NCI-H128 (cell line): ENCODE results near the gene RSPO1.
A peak's percentile ranks its signal among the peaks of the same experiment; 100 is the strongest.
"Not testable (repeated sequence)": the region's sequence is repeated elsewhere in the genome, so short reads cannot be mapped to it uniquely, and the experiment has no call there.

Experiments
- DNase-seq: peaks from one replicate; lab custom pipeline; 2025; ENCODE audit not compliant: unreplicated experiment; lab: John Stamatoyannopoulos, UW

The RSPO1 gene, protein sequence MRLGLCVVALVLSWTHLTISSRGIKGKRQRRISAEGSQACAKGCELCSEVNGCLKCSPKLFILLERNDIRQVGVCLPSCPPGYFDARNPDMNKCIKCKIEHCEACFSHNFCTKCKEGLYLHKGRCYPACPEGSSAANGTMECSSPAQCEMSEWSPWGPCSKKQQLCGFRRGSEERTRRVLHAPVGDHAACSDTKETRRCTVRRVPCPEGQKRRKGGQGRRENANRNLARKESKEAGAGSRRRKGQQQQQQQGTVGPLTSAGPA

DNA sequence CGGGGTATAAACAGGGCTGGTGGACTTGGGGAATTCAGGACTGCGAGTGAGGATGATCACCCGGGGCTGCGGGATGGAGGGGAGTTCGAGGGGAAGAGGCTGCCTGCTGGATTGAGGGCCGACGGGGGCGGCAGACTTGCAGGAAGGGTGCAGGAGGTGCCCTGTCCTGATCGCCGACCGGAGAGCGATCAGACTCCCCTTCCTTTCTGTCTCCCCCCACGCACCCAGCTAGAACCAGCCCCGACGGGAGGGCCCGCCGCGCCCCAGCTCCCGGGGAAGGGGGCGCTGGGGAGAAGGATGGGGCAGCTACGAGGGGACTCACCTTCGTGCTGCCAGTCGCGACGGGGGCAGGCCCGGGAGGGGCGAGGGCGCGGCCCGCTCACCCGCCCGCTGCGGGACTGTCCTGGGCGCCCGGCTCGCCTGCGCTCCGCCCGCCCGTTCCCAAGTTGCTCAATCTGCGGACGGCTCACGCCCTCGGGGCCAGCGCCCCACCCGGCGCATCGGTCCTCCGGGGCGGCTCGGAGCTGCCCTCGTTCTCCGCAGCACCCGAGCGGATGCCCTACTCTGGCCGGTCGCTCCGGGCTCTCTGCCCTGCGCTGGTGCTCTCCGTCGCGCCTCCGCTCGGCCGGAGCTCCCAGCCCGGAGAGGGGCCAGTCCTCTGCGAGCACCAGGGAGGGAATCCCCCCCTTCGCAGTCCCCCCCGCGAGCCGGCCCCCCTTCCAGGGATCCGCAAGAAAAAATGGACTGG is at the start of gene RSPO1:
Gene RSPO1, minus strand, starts transcription at position 649 of the 748 bp plus-strand sequence. CDS start 5,231 bp downstream, outside the sequence.
- no peak for DNase-seq

DNA sequence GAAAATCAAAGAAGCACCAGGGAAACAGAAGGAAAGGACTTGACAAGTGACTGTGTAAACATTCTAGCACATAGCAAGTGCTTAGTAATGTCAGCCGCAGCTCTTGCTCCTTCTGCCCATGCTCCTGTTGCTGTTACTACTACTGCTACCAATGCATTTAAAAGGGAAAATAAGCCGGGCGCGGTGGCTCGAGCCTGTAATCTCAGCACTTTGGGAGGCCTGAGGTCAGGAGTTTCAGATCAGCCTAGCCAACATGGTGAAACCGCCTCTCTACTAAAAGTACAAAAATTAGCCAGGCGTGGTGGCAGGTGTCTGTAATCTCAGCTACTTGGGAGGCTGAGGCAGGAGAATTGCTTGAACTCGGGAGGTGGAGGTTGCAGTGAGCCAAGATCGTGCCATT is 49.5 kb upstream of the RSPO1 start:
- not testable (repeated sequence) for DNase-seq

DNA sequence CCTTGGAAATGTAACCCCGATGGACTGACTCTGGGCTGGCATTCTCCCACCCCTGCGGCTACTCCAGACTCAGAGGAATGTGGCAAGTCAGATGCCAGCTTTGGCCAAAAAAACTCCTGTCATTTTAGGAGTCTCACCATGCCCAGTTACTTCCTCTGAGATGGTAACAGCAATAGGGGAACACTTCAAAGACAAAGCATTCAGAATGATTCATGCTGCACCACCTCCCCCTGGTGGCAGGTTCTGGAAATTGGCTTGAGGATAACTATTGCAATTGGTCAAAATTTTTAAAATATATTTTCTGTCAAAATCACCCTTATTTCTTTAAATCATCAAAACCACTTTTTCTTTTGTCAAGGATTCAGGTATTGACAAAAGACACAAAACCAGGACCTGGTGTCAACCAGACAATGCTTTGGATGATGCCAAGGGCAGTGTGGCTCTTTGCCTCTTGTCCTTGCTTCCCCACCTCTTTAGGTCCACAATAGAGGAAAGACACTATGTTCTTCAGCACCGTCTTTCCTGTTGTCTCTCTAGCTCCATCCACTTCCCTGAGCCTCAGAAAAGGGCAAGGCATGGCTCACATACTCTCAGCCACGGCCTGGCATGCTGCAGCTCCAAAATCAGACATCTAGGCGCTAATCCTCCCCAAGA is 47.8 kb upstream of the RSPO1 start:
- peak; percentile 34 for DNase-seq

DNA sequence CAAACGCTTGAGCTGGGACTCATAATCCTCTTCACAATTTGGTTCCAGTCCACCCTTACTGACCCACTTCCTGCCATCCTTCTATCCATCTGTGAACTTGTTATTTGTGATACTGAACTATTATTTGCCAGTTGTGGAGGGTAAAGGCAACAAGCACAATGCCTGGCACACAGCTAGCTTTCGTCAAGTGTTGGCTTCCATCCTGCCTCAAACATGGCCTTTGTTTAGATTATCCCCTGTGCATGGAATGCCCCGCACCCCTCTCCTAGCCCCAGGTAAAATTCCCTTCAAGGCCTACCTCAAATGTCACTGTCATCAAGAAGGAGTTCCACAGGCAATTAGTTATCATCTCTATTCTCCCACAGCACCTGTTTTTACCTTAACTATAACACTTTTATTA is 46.2 kb upstream of the RSPO1 start:
- DNase-seq, result no peak

DNA sequence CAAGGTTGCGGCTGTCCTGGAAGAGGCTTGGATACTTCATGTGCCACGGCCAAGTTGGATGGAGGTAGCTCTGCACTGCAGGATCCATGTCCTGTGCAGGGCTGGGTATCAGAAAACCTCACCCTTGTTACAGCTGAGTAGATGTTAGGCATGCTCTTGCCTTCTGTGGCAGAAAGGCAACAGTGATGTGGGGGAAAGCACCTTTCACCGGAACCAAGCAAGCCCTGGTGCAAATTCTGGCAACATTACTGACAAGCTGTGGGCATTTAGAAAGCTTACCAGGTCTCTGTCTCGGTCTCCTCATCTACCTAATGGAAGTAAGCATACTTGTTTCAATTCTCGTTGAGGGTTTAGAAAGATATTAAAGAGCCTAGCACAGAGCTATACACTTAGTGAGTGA is 43.1 kb upstream of the RSPO1 start:
- DNase-seq, result no peak

DNA sequence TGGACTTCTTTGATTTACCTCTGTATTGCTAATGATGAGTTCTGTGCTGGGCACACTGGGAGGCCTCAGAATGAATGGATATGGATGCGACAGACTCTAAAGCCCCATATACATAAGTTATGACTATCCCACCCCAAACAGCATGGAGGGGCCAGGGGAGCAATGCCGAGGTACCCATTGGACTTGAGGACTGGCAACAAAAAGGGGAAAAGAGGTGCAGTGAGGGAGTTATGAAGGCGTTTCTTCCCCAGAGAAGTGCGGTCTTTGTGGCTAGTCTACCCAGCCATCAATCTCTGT is 42.4 kb upstream of the RSPO1 start:
- no peak for DNase-seq

DNA sequence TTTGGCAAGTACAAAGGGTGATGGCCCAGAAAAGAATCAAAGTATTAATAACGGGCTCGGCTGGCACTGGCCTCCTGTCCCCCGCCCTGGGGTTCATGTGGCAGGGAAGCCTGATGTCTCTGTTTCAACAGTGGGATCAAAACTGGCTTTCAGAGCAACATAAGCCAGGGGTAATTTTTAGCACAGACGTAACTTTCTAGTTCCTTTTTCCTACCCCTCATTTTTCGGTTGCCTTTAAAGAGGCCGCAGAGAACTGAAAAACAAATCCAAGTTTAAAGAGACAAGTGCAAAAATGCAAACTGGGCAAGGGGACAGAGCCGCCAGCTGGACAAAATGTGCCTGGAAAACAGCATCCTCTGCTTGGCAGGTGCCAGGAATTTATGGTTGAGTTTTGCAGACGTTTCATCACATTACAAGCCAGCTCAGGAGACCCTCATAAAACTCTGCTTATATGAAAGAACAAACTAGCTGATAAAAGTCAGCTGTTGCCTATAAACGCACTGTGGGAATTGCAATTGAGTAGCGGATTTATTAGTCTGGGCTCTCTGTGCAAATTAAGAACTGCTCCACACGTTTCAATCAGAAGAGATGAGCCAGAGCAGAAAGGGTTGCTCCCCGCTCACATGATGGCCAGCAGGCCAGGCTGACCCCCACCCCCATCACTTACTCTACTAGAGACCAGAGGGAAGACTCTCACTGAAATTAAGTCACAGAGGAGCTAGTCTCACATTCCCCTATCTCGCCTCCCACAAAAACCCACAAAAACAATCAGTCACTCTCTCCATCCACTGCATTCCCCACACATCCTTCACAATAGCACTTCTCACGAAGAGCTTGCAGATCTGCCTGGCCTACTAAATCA is 41.8 kb upstream of the RSPO1 start:
- no peak for DNase-seq

DNA sequence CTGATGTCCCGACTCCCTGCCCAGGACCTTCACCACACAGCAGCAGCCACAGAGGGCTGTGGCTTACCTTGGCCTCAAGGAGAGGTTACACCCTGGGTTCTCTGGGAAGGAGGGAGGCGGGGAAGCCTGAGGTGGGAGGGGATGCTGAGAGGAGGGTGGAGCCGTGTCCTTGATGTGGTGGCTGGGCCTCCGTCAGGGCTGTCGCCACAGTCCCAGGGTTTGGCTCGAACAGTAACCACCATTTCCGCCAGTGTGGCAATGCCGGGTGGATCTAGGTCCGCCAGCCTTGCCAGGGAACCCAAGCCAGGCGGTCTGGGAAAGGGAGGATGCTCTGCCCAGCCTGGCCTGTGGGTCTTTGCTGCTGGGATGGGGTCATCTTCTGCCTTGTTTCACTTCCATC is 39.2 kb upstream of the RSPO1 start:
- DNase-seq, result no peak

DNA sequence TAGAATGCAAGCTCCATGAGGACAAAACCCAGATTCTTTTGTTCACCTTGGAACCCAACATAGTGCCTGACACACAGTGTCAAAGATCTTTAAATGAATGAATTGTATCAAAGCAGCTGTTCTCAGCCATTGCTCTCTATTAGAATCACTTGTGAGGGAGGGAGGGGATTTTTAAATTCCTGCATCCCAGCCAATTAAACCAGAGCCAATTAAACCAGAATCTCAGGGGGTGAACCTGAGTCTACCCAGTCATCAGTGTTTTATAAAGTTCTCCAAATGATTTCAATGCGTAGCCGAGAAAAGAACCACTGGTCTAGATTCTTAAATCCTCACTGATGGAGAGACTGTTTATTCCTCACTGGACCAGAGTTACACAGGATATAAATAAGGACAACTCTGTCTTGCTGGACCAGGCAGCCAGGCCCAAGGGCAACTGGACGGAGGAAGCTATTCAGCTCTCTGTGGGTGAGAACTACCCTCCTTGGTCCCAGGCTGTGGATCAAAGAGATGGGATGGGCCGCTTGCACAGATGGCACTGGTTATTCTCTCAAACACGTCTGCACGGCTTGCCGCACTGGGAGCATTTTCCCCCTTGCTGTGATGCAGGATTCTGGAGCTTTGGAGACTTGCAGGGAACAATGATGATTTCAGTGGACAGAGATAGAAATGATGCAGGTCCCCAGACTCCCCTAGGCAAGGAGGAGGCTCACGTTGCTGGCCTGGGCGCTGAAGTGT is 37.6 kb upstream of the RSPO1 start:
- DNase-seq, result no peak

DNA sequence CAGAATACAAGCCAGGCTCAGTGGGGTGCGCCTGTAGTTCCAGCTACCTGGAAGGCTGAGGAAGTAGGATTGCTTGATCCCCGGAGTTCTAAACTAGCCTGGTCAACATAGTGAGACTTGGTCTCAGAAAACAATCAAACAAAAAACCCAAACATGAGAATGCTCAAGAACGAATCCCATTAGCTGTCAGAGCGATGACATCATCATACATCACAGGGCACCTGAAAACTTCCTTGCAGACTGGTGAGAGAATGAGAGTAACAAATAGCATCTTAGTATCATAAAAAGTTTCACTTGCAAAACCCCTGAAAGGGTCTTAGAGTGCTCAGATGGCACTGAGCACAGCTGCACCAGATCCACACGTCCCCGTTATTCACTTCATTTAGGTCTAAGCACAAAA is 36.6 kb upstream of the RSPO1 start:
- DNase-seq, result no peak

DNA sequence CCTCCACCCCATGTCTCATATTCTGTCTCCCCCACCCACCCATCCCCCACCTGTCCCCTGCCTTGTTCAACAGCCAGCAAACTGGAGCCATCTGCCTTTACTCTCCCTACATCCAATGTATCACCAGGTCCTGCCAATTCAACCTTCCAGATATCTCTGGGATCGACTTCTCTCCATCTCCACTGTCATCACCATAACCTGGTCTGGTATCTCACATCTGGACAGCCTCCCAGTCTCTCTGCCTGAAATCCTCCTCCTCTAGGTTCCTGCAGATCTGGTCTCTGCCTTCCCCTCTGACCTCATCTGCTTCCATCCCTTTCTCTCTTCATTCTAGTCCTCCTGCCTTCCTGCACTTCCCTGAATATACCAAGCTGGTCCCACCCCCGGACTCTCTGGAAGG is 35.4 kb upstream of the RSPO1 start:
- DNase-seq, result no peak

DNA sequence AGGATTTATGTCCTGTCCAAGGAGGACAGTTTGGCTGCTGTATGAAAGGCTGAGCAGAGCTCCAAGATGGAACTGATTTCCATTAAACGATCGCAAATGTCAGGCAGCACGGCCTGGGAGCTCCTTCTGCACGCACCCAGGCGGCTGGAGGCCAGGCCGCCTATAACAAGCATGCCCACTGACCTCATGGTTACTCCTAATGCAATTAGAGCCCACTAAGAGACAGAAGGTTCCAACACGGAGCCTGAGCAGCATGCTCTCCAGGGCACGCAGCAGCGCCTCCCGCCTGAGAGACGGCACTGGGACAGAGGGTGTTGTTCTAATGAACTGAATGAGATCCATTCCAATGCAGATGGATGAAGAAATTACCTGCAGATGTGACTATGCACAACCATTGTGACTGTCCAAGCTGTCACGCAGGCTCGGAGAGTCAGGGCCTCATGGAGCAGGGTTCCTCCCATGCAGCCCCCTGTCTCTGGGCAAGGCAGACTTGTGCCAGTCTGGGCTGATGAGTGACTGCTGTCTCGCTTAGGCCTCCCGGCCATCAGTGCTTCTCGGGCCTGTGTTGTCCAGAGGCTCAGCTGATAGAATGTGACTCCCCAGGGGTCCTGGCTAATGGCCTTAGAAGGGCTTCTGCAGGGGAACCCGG is 32.5 kb upstream of the RSPO1 start:
- DNase-seq, result no peak

DNA sequence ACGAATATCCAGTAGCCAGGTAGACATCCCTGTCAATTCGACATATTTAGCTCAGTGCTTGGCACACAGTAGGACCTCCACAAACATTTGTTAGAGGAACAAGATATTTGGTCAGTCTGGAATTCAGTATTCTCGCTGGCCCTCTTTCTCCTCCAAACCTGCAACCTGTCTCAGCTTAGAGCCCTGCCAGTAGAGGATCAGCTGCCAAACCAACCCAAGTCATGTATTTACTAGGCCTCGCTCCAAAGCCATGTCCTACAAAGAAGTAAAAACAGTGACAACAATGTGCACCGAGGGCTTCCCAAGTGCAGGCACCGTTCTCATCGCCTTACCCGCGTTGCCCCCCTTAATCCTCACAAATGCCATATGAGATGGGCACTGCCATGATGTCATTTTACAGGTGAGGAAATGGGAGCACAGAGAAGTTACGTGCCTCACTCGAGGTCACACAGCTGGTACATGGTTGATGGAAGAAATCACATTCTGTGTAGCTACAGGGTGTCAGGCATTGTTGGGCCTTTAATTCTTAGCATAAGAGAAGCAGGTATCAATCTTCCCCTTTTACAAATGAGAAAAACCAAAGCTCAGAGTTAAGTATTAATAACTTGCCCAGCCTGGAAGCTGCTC is 31.7 kb upstream of the RSPO1 start:
- DNase-seq, result no peak

DNA sequence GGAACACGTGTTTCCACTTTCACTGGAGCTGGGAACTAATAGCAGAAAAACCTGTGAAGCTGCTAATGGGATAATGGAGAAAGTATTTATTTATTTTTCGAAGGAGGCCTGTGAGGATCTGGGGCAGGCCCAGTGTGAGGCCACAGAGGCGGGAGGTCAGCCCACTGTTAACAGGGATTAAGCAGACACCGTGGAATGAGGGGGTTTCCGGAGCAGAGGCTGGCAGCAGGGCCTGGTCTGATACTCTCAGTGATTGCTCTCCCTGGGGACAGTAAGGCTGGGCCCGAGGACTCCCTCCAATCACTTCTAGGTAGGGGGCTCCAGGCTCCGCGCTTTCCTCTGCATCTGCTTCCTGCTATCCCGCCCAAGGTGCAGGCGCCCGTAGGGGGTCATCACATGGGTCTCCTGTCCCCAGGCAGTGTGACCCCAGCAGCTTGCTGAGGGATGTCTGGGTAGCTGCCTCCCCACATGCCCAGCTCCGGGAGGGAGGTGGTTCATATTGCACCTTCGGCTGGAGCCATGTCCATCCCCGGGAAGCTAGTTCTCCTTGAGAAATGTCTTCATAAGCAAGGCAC is 28.8 kb upstream of the RSPO1 start:
- DNase-seq, result no peak

DNA sequence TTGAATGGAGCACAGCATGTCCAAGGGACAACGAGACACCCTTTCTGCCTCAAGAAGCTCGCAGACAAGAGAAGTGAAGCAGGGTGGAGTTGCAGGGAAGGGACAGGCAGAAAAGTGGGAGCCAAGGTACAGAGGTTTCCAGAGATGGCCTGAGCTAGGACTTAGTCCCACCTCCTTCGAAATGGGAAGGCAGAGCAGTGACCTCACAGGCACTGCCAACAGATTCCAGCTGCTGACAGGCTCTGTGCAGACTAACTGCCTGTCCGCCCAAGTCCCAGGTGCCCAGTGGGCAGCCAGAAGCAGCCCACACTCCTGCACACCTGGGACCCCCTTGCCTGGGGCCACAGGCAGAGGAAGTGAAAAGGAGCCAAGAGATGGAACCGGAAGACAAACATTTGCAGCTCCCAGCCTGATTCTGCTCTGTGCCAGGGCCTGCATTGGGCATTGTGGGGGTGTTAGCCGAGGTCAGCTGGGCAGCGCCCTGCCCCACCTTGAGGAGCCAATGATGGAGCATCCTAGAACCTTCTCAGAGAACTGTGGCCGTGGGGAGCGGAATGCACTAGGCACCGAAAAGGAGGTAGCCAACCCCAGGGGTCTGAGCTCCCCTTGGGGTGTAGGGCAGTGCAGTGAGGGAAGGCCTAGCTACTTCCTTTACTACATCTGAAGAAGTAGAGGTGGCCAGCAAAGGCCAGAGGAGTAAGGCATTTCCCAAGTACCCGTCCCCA is 27.5 kb upstream of the RSPO1 start:
- no peak for DNase-seq

DNA sequence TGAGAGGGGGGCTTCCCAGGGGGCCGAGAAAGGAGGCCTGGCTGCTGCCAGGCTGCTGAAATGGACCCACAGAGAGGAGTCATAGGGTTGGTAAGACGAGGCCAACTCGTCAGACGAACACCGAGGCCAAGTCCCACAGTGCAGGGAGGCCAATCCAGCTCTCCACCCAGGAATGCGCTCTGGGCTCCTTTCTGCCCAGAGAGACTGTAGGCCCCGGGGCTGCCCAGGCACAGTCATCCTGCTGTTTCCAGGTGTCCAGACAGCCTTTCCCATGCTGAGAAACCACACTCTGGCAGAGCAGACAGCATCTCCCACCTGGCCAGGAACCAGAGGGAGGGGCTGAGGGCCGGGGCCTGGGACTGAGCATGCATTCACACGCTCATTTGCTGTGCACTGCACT is 26.7 kb upstream of the RSPO1 start:
- DNase-seq, result no peak

DNA sequence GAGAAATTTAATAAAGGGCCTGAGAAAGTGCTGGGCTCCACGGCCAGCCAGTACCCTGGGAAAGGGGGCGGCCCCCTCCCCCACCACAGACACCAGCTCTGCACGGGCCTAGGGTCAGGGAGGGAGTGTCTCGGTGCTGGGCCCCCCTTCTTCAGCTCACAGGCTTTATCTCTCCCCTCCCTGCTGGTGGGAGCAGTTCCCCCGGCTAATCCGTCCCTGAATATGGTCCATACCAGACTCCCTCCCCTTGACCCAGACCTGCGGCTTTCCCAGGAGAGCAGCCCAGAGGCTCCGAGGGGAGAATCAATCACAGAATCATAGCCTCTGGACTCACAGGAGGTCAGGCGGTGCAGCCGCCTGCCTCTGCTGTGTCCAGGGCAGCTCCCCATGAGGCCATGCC is 26.0 kb upstream of the RSPO1 start:
- no peak for DNase-seq

DNA sequence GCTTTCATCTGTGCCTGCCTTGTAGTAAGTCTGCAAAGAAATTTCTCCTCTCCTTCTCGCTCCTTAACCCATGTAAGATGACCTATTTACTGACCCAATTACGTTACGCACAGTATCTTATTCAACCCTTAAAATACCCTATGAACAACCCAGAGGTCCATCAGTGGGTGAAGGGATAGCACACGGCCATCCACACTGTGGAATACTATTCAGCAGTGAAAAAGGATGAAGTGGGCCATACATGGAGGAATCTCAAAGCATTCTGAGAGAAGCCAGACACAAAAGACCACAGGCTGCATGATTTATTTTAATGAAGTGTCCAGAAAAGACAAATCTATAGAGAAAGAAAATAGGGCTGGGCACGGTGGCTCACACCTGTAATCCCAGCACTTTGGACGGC is 23.8 kb upstream of the RSPO1 start:
- DNase-seq, result no peak
